Activated T-cell treated with anti-CD3 and anti-CD28 coated beads, Interleukin-2, amount 50 U/mL, for 24 hours (primary cell): ENCODE results near the gene DLX4.

Source experiments
- DNase-seq: peaks from one replicate; pipeline ENCODE4 v3.0.0-alpha.2; 2020
- H3K27ac Mint-ChIP-seq: 2 replicates; pipeline ENCODE4 v1.8.0; 2020; ENCODE audit warnings: mild to moderate bottlenecking, mixed read lengths
- H3K27me3 Mint-ChIP-seq: 2 replicates; pipeline ENCODE4 v1.8.0; 2020; ENCODE audit warnings: mixed read lengths
- H3K36me3 Mint-ChIP-seq: 2 replicates; pipeline ENCODE4 v1.8.0; 2020; ENCODE audit warnings: low read depth, mixed read lengths
- H3K4me1 Mint-ChIP-seq: 2 replicates; pipeline ENCODE4 v1.8.0; 2020; ENCODE audit warnings: low read depth, mixed read lengths
- H3K4me3 Mint-ChIP-seq: 2 replicates; pipeline ENCODE4 v1.8.0; 2020; ENCODE audit warnings: mild to moderate bottlenecking, moderate library complexity, mixed read lengths
- H3K9me3 Mint-ChIP-seq: 2 replicates; pipeline ENCODE4 v1.8.0; 2020; ENCODE audit warnings: mixed read lengths

DLX4 gene

DNA sequence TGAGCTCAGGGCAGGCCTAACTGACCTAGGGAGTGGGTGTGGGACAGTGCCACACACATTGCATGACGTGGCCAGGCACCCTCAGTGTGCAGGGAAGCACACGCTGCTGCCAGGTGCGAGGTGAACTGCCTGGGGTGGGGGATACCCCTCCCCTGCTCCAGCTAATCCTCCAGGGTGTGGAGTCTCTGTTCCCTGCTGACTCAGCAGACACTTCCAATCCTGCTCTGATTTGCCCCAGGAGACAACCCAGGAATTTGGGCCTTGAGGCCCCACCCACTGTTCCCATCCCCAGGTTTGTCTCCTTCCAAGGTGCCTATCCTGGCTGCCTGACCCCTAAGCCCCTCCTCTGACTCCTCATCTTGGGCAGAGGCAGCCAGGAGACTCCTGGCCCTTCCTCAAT, 15.3 kb downstream of the DLX4 start:
- H3K36me3 Mint-ChIP-seq, result no peaks in the 10 kb centered on the region
- no peak overlapping the region for H3K27ac Mint-ChIP-seq
- peaks cover 67% of the 10 kb centered on the region for H3K27me3 Mint-ChIP-seq
- no peaks in the 10 kb centered on the region for H3K9me3 Mint-ChIP-seq
- H3K4me3 Mint-ChIP-seq, result no peak overlapping the region
- no peaks in the 10 kb centered on the region for H3K4me1 Mint-ChIP-seq
- no peak for DNase-seq

DNA sequence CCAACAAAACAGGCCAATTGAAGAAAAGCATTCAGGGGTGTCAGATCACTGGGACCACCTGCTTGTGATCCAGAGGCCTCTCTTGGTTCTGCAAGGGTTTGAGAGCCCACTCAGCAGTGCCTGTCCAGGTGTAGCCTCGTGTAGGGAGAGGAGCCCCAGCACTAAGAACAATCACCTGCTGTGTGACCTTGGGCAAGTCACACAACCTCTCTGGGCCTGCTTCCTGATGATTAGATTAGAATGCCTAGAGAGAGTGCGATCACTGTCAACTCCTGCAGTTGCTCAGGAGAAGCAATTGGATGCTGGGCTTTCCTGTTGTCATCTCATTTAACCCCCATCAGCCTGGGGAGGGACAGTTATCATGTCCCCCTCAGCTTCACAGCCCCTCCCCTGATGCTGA, 15.8 kb downstream of the DLX4 start:
- H3K27me3 Mint-ChIP-seq, result peaks cover 67% of the 10 kb centered on the region
- no peak overlapping the region for H3K27ac Mint-ChIP-seq
- no peaks in the 10 kb centered on the region for H3K36me3 Mint-ChIP-seq
- no peak overlapping the region for H3K4me3 Mint-ChIP-seq
- DNase-seq, result no peak
- H3K4me1 Mint-ChIP-seq, result no peaks in the 10 kb centered on the region
- no peaks in the 10 kb centered on the region for H3K9me3 Mint-ChIP-seq

DNA sequence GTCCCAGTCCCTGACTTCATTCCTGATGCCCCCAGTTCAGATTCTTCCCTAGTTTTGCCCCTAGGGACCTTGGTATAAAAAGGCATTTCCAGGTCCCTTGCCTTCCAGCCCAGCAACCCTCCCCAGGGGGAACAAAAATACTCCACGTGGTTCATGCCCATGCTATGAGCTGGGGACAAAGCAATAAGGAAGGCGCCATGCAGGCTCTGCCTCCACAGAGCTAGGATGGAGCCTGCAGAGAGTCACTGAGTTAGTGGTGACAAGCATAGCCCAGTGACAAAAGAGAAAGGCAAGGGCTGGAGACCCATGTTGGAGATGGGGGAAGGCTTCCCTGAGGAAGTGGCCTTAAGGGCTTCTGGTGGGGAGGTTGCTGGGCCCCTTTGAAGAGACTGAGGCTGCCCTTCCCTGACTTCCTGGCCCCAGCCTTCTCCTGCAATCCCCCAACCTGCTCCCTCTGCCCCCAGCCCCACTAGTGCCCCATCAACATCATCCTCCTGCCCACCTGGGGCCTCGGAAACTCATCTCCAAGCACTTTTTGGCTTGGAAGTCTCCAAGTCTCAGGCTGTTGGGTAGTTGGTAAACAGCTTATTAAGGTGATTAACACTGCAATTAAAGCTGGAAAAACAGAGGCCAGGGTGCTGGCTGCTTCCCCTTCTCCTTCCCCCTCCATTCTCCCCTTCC, 16.5 kb downstream of the DLX4 start:
- Mint-ChIP-seq H3K9me3 (no peaks in the 10 kb centered on the region), H3K4me3 (no peak overlapping the region), H3K27ac (no peak overlapping the region), H3K27me3 (peaks cover 68% of the 10 kb centered on the region), H3K36me3 (no peaks in the 10 kb centered on the region), H3K4me1 (no peaks in the 10 kb centered on the region)
- no peak for DNase-seq

DNA sequence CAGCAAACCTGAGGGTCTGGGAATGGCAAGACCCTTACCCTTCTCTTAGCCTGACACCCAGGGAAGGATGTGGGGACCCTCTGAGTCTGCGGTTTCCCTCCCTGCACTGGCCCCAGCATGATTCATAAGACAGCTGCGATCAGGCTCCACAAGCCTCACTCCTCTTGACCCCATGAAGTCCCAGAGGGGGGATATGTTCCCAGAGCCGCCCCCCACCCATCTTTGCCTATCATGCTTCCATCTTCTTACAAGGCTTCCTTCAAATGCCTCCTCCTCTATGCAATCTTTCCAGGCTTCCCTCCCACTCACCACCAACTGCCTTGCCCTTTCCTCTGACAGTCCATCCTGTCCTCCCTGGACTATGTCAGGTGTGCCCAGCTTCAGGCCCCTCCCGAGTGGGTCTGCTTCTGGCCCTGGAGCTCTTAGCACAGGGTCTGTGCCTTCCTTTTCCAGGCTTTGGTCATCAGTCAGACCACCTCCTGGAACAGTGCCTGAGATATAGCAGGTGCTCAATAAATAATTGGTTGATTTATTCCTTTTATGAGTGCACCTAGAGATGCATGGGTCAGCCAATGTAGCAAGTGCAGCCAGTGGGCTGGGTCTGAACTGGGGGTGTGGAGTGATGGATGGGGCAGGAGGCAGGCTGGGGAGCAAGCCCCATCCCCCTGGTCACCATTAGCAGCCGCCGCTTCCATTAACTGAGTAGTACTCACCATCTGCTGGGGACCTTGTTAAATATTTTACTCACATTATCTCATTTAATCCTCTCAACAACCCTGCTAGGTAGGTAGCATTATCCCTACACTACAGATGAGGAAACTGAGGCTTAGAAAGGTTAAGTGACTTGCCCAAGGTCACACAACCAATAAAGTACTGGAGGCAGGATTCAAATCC, 17.7 kb downstream of the DLX4 start:
- no peaks in the 10 kb centered on the region for H3K9me3 Mint-ChIP-seq
- DNase-seq, result no peak

DNA sequence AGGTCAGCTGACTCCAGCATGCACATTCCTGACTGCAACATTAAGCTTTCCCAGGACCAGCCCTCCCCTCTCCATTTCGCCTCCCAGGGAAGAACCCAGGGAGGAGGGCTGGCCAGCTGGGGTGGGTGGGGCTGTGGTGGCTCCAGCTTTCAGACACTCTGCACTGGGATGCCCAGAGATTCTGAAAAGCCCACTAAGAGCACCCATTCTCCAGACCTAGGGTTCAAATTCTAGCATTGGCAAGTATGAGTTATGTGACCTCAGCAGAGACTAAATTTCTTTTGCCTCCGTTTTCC, 18.2 kb downstream of the DLX4 start:
- peaks cover 1% of the 10 kb centered on the region for H3K4me1 Mint-ChIP-seq
- H3K4me3 Mint-ChIP-seq, result no peak overlapping the region
- no peak overlapping the region for H3K27ac Mint-ChIP-seq
- H3K36me3 Mint-ChIP-seq, result no peaks in the 10 kb centered on the region
- DNase-seq, result peak; percentile 12
- no peaks in the 10 kb centered on the region for H3K9me3 Mint-ChIP-seq
- H3K27me3 Mint-ChIP-seq, result peaks cover 68% of the 10 kb centered on the region

More for the DNA sequence above, 17.7 kb downstream of the DLX4 start:
- Mint-ChIP-seq H3K4me3 (no peak overlapping the region), H3K27me3 (peaks cover 68% of the 10 kb centered on the region), H3K36me3 (no peaks in the 10 kb centered on the region), H3K4me1 (no peaks in the 10 kb centered on the region), H3K27ac (no peak overlapping the region)

DNA sequence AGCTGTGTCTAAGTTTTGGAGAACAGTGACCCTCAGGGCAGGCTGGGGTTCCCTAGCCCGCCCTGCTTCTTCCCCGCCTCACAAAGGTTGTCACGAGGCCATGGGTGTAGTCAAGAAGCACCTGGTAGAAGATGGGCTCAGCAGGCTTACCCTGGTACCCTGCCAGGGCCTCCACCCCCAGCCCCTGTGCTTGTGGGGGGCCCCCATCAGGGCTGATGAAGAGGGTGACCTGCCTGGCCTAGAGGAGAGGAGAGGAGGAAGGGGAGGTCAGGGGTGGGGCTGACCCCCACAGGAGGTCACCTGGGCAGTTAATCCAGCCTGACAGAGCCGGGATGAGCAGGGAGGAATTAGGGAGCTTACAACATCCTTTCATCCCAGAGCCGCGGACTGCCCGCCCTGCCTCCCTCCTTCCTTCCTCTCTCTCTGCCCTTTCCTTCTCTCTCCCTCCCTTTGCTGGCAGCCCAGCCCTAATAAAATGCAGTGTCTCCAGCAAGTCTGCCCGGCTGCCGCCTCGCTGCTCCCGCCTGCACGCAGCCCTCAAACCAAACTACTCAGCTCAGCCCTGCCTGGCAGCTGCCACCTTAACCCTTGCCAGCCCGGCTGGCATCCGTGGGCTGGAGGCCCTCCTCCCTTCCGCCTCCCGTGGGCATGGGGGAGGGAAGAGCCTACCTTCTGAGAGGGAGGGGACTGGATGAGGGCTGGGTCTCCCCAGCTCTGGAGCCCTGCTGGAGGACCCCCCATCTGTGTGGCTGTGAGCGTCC, 18.9 kb downstream of the DLX4 start:
- no peak overlapping the region for H3K4me3 Mint-ChIP-seq
- peaks cover 72% of the 10 kb centered on the region for H3K27me3 Mint-ChIP-seq
- no peaks in the 10 kb centered on the region for H3K36me3 Mint-ChIP-seq
- peak; percentile 23 for DNase-seq
- peaks cover 2% of the 10 kb centered on the region for H3K4me1 Mint-ChIP-seq
- no peak overlapping the region for H3K27ac Mint-ChIP-seq
- H3K9me3 Mint-ChIP-seq, result no peaks in the 10 kb centered on the region

DNA sequence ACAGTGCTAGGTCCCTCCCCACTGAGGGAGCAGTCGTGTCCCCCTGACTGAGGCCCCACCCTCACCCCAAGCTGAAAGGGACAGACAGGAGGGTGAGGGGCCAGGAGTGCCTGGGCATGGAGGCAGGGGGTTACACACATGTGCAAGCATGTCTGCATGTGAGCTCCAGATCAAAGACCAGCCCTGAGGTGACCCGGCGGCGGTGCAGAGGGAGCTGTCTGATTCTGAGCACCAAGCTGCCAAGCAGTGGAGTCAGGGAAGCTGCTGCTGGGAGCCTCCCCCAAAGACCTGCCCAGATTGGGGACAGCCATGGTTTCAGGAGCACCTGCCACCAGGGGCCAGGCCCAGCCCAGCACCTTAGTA, 20.5 kb downstream of the DLX4 start:
- DNase-seq, result no peak
- Mint-ChIP-seq H3K27ac (no peak overlapping the region), H3K36me3 (no peaks in the 10 kb centered on the region), H3K4me3 (no peak overlapping the region), H3K4me1 (peaks cover 11% of the 10 kb centered on the region), H3K27me3 (peaks cover 77% of the 10 kb centered on the region), H3K9me3 (no peaks in the 10 kb centered on the region)

DNA sequence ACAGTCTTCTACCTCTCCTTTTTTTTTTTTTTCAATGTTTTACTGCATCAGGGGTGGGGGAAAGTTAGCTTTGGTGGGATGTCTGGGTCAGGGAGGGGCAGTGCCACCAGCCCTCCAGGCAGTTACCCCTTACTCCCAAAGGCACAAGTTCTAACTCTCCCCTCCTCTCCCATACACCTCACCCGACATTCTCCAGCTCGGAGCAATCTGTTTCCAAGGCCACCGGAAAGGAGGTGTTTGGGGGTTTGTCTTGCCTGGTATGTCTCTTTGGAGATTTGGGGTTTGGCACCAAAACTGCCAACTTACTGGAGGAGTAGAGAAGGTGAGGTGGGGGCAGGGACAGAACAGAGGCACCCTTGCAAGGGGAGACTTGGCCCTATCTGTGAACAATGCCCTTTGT, 21.3 kb downstream of the DLX4 start:
- peaks cover 84% of the 10 kb centered on the region for H3K27me3 Mint-ChIP-seq
- no peak overlapping the region for H3K4me3 Mint-ChIP-seq
- H3K4me1 Mint-ChIP-seq, result peaks cover 18% of the 10 kb centered on the region
- H3K9me3 Mint-ChIP-seq, result no peaks in the 10 kb centered on the region
- no peak overlapping the region for H3K27ac Mint-ChIP-seq
- H3K36me3 Mint-ChIP-seq, result no peaks in the 10 kb centered on the region
- DNase-seq, result no peak

DNA sequence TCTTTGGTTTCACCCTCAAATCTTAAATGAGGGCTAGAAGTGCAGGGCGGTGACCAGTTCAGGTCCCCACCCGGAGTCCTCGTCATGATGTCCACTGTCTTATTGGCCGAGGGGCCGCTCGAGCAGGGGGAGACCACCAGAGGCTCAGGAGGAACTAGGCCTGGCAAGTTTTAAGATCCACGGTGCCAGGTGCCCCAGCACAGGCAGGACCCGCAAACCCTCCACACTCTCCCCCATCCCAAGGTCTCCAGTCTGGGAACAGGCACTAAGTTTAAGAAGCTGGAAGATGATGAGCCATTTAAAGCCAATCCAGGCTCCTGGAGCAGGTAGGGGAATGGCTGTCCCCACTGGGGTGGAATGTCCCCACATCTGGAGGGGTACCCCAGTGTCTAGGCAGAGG, 21.9 kb downstream of the DLX4 start:
- Mint-ChIP-seq H3K27me3 (peaks cover 89% of the 10 kb centered on the region), H3K27ac (no peak overlapping the region)

DNA sequence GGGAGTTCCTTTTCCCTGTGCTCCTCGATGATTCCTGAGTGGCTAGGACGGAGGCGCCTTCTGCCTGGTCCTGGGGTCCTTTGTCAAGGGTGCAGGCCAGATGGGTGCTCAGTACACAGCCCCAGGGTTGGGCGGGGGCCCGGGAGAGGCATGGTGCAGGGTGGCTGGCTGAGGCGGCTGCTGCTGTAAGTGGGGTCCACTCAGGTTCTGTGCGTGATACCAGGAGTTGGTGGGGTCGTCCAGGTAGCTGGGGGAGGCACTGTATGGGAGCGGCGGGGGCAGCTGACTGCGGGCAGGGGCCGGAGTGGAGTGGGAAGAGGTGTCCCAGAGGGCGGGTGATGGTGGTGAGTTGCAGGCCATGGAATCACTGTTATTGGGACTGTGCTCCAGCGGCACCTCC, 22.4 kb downstream of the DLX4 start:
- no peak overlapping the region for H3K27ac Mint-ChIP-seq
- H3K4me3 Mint-ChIP-seq, result no peak overlapping the region
- no peaks in the 10 kb centered on the region for H3K36me3 Mint-ChIP-seq
- H3K9me3 Mint-ChIP-seq, result no peaks in the 10 kb centered on the region
- no peak for DNase-seq
- H3K27me3 Mint-ChIP-seq, result peaks cover 91% of the 10 kb centered on the region
- H3K4me1 Mint-ChIP-seq, result peaks cover 25% of the 10 kb centered on the region

More for the DNA sequence above, 21.9 kb downstream of the DLX4 start:
- DNase-seq, result no peak
- Mint-ChIP-seq H3K9me3 (no peaks in the 10 kb centered on the region), H3K4me3 (no peak overlapping the region), H3K4me1 (peaks cover 21% of the 10 kb centered on the region), H3K36me3 (no peaks in the 10 kb centered on the region)

DNA sequence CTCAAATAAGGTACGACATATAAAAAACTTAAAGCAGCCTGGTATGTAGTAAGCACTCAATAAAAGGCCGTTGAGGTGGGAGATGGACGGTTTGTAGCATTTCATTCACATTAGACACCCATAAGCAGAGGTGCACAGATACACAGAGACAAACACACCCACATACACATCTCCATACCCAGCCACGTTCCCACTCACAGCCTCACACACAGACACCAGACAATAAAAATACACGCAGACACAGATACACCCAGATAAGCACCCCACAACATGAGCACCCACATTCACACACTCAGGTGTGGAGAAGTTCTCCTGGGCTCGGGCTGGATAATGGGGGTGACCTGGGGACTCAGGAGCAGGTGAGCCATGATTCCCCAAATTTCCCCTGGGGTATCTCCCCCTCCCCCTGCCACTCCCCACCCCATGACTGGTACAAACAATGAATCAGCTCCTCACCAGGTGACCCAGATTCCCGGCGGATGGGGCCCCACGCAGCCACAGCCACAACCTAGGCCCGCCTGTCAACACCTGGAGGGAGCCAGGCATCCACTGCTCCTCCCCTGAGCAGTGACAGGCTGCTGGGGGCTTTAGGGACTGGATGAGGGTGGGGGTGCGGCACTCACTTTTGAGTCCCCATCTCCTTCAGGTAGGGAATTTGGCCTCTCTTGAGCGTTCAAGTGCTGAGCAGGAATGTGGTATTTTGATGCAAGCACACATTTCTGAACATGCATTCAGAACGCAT, 23.4 kb downstream of the DLX4 start:
- Mint-ChIP-seq H3K4me1 (peaks cover 29% of the 10 kb centered on the region), H3K27ac (no peak overlapping the region)

DNA sequence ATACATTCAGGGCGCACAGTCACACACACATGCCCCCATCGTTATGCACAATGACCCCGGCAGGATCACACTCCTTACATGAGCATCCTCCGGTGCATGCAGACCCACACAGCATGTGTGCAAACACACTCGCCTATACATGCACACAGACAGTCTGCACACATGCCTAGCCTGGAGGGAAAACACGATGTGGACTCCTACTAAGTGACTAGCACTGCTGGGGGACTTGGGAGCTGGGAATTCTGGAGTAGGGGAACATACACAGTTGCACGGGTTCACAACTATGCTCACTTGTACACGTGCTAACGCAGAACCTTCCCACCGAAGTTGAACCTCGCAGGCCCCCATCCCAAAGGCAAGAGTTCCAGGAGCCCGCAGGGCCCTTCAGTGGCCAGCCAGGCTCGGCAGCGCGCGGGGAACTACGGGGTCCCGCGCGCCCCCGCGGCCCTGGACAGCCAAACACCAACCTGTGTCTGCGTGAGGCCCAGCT, 24.0 kb downstream of the DLX4 start:
- no peaks in the 10 kb centered on the region for H3K36me3 Mint-ChIP-seq
- H3K4me3 Mint-ChIP-seq, result peak overlapping the region; percentile 50
- peaks cover 29% of the 10 kb centered on the region for H3K4me1 Mint-ChIP-seq
- no peaks in the 10 kb centered on the region for H3K9me3 Mint-ChIP-seq
- no peak overlapping the region for H3K27ac Mint-ChIP-seq
- no peak for DNase-seq
- H3K27me3 Mint-ChIP-seq, result peaks cover 88% of the 10 kb centered on the region

More for the DNA sequence above, 23.4 kb downstream of the DLX4 start:
- H3K9me3 Mint-ChIP-seq, result no peaks in the 10 kb centered on the region
- no peak overlapping the region for H3K4me3 Mint-ChIP-seq
- no peak for DNase-seq
- no peaks in the 10 kb centered on the region for H3K36me3 Mint-ChIP-seq
- peaks cover 87% of the 10 kb centered on the region for H3K27me3 Mint-ChIP-seq

DNA sequence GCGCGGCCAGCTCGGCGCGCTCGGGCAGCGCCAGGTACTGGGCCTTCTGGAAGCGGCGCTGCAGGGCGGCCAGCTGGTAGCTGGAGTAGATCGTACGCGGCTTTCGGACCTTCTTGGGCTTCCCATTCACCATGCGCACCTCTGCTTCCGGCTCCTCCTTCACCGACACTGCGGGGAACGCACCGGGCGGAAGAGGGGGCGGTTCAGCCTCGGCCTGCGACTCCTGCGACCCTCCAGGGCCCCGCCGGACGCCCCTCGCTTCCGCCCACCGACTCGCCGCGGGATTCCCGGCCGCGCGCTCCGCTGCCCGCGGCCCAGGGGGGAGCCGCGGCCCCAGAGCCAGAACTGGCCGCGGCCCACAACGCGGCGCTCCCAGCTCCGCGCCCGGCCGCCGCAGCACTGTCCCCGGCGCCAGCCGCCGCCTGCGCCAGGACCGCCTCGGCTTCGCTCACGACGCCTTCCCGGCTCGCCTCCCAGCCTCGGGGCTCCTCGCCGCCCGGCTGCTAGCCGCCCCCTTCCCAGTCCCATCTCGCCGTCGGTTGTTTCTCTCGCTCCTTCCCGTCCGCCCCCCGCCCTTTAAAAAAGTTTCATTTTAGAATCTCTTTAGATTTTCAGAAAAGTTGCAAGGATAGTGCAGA, 24.6 kb downstream of the DLX4 start:
- peaks cover 88% of the 10 kb centered on the region for H3K27me3 Mint-ChIP-seq
- no peak overlapping the region for H3K27ac Mint-ChIP-seq
- H3K36me3 Mint-ChIP-seq, result no peaks in the 10 kb centered on the region
- peak overlapping the region; percentile 62 for H3K4me3 Mint-ChIP-seq
- peaks cover 31% of the 10 kb centered on the region for H3K4me1 Mint-ChIP-seq
- H3K9me3 Mint-ChIP-seq, result no peaks in the 10 kb centered on the region
- peak; percentile 62 for DNase-seq
